ENCODE results near the gene EFNB2.
A peak's percentile ranks its signal among the peaks of the same experiment; 100 is the strongest.

The EFNB2 gene

DNA sequence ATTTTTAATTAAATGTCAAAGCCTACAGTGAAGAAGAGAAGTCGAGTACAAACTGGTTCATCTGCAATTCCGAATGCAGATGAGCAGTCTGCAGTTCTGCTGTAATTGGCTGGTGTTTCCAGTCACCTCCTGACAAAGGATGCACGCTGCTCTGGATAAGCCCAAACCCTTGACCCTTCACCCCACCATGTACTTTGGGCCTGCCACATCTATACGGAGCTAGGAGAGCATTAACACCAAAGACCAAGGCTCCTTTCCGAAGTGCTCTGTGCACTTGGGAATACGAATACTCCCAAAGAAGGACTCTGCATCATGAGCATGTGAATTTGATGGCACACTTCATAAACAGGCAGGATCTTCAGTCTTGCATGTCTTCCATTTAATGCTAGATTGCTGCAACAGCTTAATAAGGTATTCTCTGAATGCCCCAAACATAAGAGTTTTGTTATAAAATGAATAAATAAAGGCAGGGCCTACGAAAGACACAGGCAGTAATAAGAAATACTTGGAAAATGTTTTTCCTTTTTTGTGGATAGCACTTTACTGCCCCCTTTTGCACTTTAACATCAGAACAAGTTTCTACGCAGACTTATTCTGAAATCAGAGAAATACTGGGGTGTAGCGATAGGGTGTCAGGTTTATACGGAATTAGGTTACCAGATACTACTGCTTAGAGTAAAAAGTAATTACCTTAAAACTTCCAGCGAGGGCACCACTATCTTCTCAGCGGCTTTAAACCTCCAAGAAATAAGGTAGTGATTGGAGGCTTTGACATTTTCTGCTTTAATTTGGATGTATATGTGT lies 15.0 kb downstream of the EFNB2 start:
- Histone ChIP-seq H4K8ac (ENCODE audit: low read length) (peak overlapping the region; percentile 88), H2BK12ac (ENCODE audit: low read length in 2 of 2) (peak overlapping the region; percentile 7 to 43), H2BK5ac (ENCODE audit: low read depth, low read length, poor library complexity, severe bottlenecking) (no peak overlapping the region), H3K79me1 (replicated peaks; ENCODE audit: low read length, poor library complexity, severe bottlenecking) (peaks cover 4% of the 10 kb centered on the region), H3K4ac (ENCODE audit: low read depth in 1 of 2, low read length in 2 of 2) (no peak overlapping the region), H2BK120ac (ENCODE audit: low read depth, low read length) (no peak overlapping the region), H3K9ac (ENCODE audit: low read length) (no peak overlapping the region), H3K27ac (ENCODE audit: low read length, poor library complexity, severe bottlenecking) (no peak overlapping the region), H3K9me3 (ENCODE audit: control insufficient read depth, low read length) (no peaks in the 10 kb centered on the region), H3K36me3 (ENCODE audit: control insufficient read depth in 1 of 2, insufficient read depth in 2 of 2, low read depth in 1 of 2, low read length in 2 of 2) (peaks cover 0 to 6% of the 10 kb centered on the region in 2 experiments), H3K4me1 (ENCODE audit: control insufficient read depth, insufficient read depth, low read depth, low read length) (peaks cover 16% of the 10 kb centered on the region), H2BK15ac (ENCODE audit: low read depth, poor library complexity, severe bottlenecking) (no peak overlapping the region), H4K91ac (ENCODE audit: low read length) (peak overlapping the region; percentile 40), H3K4me3 (ENCODE audit: insufficient read depth in 1 of 2, low read depth in 1 of 2, low read length in 2 of 2) (no peak overlapping the region), H3K18ac (ENCODE audit: low read depth in 1 of 2, low read length in 2 of 2) (peak overlapping the region; percentile 13 to 82), H2AK5ac (ENCODE audit: low read length, severe bottlenecking) (no peak overlapping the region), H3K27me3 (ENCODE audit: control insufficient read depth in 1 of 2, insufficient read depth in 1 of 2, low read length in 2 of 2) (no peaks in the 10 kb centered on the region), H3K4me2 (ENCODE audit: low read length, poor library complexity, severe bottlenecking) (no peak overlapping the region), H2AFZ (ENCODE audit: low read depth, low read length) (no peak overlapping the region), H3K14ac (ENCODE audit: low read length in 2 of 2) (no peak overlapping the region), H3K23ac (ENCODE audit: low read length in 2 of 2) (no peak overlapping the region)
- DNase-seq, result peak; percentile 51
- 75% methylated on average over 8 of the region's 12 CpGs for WGBS

DNA sequence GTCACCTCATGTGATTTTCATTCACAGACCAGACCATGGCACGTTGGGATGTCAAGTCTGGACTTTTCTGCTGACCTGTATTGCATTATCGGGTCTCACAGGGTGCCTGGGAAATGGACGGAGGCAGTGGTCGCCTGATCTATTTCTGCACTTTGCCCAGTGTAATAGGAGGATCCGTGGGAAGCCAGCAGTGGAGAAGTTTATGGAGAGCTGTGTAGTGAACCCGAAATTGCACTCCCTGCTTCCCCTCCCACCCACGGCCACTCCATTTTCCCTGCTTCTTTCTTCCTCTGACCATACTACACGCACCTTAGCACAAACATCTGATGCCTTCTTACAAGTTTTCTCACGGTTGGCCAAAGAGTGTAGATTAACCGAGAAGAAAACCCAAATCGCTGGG lies 16.9 kb downstream of the EFNB2 start:
- Histone ChIP-seq H2AFZ (ENCODE audit: low read depth, low read length) (no peak overlapping the region), H4K8ac (ENCODE audit: low read length) (no peak overlapping the region), H3K27me3 (ENCODE audit: control insufficient read depth in 1 of 2, insufficient read depth in 1 of 2, low read length in 2 of 2) (no peaks in the 10 kb centered on the region), H3K4me1 (ENCODE audit: control insufficient read depth, insufficient read depth, low read depth, low read length) (peaks cover 14% of the 10 kb centered on the region), H2BK12ac (ENCODE audit: low read length in 2 of 2) (peak overlapping the region; percentile 16 to 61), H4K91ac (ENCODE audit: low read length) (no peak overlapping the region), H3K4me2 (ENCODE audit: low read length, poor library complexity, severe bottlenecking) (no peak overlapping the region), H3K27ac (ENCODE audit: low read length, poor library complexity, severe bottlenecking) (no peak overlapping the region), H3K4me3 (ENCODE audit: insufficient read depth in 1 of 2, low read depth in 1 of 2, low read length in 2 of 2) (no peak overlapping the region), H2BK15ac (ENCODE audit: low read depth, poor library complexity, severe bottlenecking) (no peak overlapping the region), H2BK5ac (ENCODE audit: low read depth, low read length, poor library complexity, severe bottlenecking) (no peak overlapping the region), H2BK120ac (ENCODE audit: low read depth, low read length) (no peak overlapping the region), H2AK5ac (ENCODE audit: low read length, severe bottlenecking) (peak overlapping the region; percentile 21), H3K18ac (ENCODE audit: low read depth in 1 of 2, low read length in 2 of 2) (no peak overlapping the region), H3K79me1 (replicated peaks; ENCODE audit: low read length, poor library complexity, severe bottlenecking) (peaks cover 4% of the 10 kb centered on the region), H3K23ac (ENCODE audit: low read length in 2 of 2) (no peak overlapping the region), H3K36me3 (ENCODE audit: control insufficient read depth in 1 of 2, insufficient read depth in 2 of 2, low read depth in 1 of 2, low read length in 2 of 2) (peaks cover 0 to 5% of the 10 kb centered on the region in 2 experiments), H3K4ac (ENCODE audit: low read depth in 1 of 2, low read length in 2 of 2) (no peak overlapping the region), H3K9me3 (ENCODE audit: control insufficient read depth, low read length) (no peaks in the 10 kb centered on the region), H3K9ac (ENCODE audit: low read length) (no peak overlapping the region), H3K14ac (ENCODE audit: low read length in 2 of 2) (no peak overlapping the region)
- DNase-seq, result no peak
- 93% methylated on average over 11 of the region's 11 CpGs for WGBS

DNA sequence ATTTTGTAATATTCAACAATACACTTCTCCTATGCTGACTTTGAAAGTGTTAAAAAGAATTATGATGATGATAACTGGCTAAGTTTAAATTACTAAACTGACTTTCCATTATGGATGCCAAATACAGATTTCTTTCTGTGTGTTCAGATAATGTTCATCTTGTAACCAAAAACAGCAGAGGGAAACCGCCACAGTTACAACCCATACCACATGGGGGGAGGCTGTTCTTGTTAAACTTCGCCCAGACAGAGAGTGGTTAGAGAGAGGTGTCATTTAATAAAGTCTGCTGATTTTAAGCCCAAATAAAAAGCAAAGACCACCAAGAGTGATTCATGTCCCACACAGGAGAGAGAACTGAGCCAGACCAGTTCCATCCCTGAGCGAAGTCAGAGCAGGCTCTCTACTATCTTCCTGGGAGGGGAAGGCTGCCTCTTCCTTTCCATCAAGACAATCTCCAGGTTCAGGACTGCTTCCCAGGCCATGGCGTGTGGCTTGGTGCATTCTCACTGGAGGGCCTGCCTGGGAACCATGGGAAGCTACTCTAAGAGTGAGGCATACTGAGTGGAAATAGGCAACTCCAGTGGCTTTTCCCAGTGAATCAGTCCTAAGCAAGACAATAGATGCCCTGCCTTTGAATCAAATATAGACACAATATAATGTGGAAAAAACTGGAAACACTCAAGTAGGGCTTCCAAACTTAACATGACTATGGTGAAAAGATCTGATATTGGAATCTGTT lies 18.2 kb downstream of the EFNB2 start:
- Histone ChIP-seq H2BK120ac (ENCODE audit: low read depth, low read length) (peak overlapping the region; percentile 54), H2AK5ac (ENCODE audit: low read length, severe bottlenecking) (no peak overlapping the region), H3K14ac (ENCODE audit: low read length in 2 of 2) (no peak overlapping the region), H3K9ac (ENCODE audit: low read length) (no peak overlapping the region), H4K8ac (ENCODE audit: low read length) (peak overlapping the region; percentile 32), H3K79me1 (replicated peaks; ENCODE audit: low read length, poor library complexity, severe bottlenecking) (peaks cover 3% of the 10 kb centered on the region), H3K4me1 (ENCODE audit: control insufficient read depth, insufficient read depth, low read depth, low read length) (peaks cover 8% of the 10 kb centered on the region), H3K18ac (ENCODE audit: low read depth in 1 of 2, low read length in 2 of 2) (no peak overlapping the region), H3K9me3 (ENCODE audit: control insufficient read depth, low read length) (no peaks in the 10 kb centered on the region), H2AFZ (ENCODE audit: low read depth, low read length) (no peak overlapping the region), H3K4me3 (ENCODE audit: insufficient read depth in 1 of 2, low read depth in 1 of 2, low read length in 2 of 2) (no peak overlapping the region), H3K23ac (ENCODE audit: low read length in 2 of 2) (no peak overlapping the region), H2BK12ac (ENCODE audit: low read length in 2 of 2) (no peak overlapping the region), H3K27me3 (ENCODE audit: control insufficient read depth in 1 of 2, insufficient read depth in 1 of 2, low read length in 2 of 2) (no peaks in the 10 kb centered on the region), H3K4ac (ENCODE audit: low read depth in 1 of 2, low read length in 2 of 2) (no peak overlapping the region), H2BK5ac (ENCODE audit: low read depth, low read length, poor library complexity, severe bottlenecking) (no peak overlapping the region), H3K36me3 (ENCODE audit: control insufficient read depth in 1 of 2, insufficient read depth in 2 of 2, low read depth in 1 of 2, low read length in 2 of 2) (peaks cover 0 to 5% of the 10 kb centered on the region in 2 experiments), H2BK15ac (ENCODE audit: low read depth, poor library complexity, severe bottlenecking) (no peak overlapping the region), H4K91ac (ENCODE audit: low read length) (no peak overlapping the region), H3K27ac (ENCODE audit: low read length, poor library complexity, severe bottlenecking) (no peak overlapping the region), H3K4me2 (ENCODE audit: low read length, poor library complexity, severe bottlenecking) (no peak overlapping the region)
- DNase-seq, result no peak
- 100% methylated on average over 3 of the region's 4 CpGs for WGBS

DNA sequence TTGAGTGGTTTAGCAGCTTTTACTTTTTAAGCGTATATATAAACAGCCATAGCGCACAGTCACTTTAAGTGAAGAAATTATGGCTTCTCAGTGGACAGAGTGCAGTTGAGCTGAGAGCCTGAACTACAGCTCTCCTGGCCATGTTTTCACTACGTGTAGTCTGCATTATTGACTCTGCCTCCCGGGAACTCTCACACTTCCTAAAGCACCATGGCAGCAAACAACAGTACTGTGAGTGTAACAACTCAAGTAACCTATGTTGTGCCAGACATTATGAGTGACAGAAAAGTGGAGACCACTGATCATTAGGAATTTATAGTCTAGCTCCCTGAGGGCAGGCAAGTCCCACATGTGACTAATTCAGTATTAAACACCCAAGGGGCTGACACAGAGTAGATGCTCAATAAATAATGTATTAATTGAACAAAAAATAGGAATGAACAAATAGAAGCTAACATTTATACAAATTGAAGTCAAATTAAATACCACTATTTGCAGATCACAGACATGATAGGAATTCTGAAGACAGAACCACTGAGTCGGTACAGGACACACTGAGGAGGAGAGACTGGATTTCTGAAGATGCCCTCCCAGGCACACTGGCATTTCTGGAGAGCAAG lies 19.7 kb downstream of the EFNB2 start:
- H2BK120ac ChIP-seq (ENCODE audit: low read depth, low read length), result no peak overlapping the region
- no peaks in the 10 kb centered on the region for H3K9me3 ChIP-seq (ENCODE audit: control insufficient read depth, low read length)
- H3K9ac ChIP-seq (ENCODE audit: low read length), result no peak overlapping the region
- H2BK12ac ChIP-seq (ENCODE audit: low read length in 2 of 2), result no peak overlapping the region
- no peak overlapping the region for H3K4ac ChIP-seq (ENCODE audit: low read depth in 1 of 2, low read length in 2 of 2)
- H2AK5ac ChIP-seq (ENCODE audit: low read length, severe bottlenecking), result no peak overlapping the region
- H3K79me1 ChIP-seq (replicated peaks; ENCODE audit: low read length, poor library complexity, severe bottlenecking), result peaks cover 3% of the 10 kb centered on the region
- DNase-seq, result no peak
- peaks cover 9% of the 10 kb centered on the region for H3K4me1 ChIP-seq (ENCODE audit: control insufficient read depth, insufficient read depth, low read depth, low read length)
- WGBS, result 90% methylated on average over 5 of the region's 5 CpGs
- peak overlapping the region; percentile 59 for H4K8ac ChIP-seq (ENCODE audit: low read length)
- H3K4me3 ChIP-seq (ENCODE audit: insufficient read depth in 1 of 2, low read depth in 1 of 2, low read length in 2 of 2), result no peak overlapping the region
- H3K27ac ChIP-seq (ENCODE audit: low read length, poor library complexity, severe bottlenecking), result no peak overlapping the region
- no peak overlapping the region for H2AFZ ChIP-seq (ENCODE audit: low read depth, low read length)
- peak overlapping the region; percentile 28 to 69 for H3K18ac ChIP-seq (ENCODE audit: low read depth in 1 of 2, low read length in 2 of 2)
- no peak overlapping the region for H4K91ac ChIP-seq (ENCODE audit: low read length)
- no peak overlapping the region for H2BK5ac ChIP-seq (ENCODE audit: low read depth, low read length, poor library complexity, severe bottlenecking)
- H2BK15ac ChIP-seq (ENCODE audit: low read depth, poor library complexity, severe bottlenecking), result no peak overlapping the region
- peaks cover 0 to 10% of the 10 kb centered on the region in 2 experiments for H3K36me3 ChIP-seq (ENCODE audit: control insufficient read depth in 1 of 2, insufficient read depth in 2 of 2, low read depth in 1 of 2, low read length in 2 of 2)
- no peak overlapping the region for H3K23ac ChIP-seq (ENCODE audit: low read length in 2 of 2)
- H3K4me2 ChIP-seq (ENCODE audit: low read length, poor library complexity, severe bottlenecking), result no peak overlapping the region
- no peaks in the 10 kb centered on the region for H3K27me3 ChIP-seq (ENCODE audit: control insufficient read depth in 1 of 2, insufficient read depth in 1 of 2, low read length in 2 of 2)
- no peak overlapping the region for H3K14ac ChIP-seq (ENCODE audit: low read length in 2 of 2)

Data from mesenchymal stem cell (in vitro differentiated cells and primary cell).